ENCODE data around the gene PRSS21.
A peak's percentile ranks its signal among the peaks of the same experiment; 100 is the strongest.

PRSS21 gene

DNA sequence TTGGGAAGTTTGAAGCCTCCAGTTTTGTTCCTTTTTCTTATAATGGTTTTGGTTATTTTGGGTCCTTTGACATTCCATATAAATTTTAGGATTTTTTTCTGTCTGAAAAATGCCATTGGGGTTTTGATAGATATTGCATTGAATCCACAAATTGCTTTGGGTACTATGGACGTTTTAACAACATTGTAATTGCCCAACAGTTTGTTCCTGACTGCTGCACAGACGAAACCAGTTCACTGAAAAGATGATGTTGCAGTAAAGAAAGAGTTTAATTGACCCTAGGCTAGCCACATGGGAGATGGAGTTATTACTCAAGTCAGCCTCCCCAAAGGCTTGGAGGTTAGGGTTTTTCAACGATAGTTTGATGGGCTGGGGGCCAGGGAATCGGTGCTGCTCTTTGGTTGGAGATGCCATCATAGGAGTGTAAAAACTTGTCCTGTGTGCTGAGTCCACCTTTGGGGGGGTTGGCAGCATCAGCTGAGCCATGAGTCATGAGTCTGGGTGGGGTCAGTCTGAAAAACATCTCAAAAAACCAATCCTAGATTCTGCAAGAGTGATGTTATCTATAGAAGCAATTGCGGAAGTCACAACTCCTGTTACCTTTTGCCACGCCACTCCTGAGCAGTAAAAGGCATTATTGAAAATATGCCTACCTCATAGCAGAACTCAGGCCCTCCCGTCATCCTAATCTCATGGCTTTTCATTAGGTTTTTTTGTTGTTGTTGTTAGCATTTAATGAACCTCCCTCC is 21.5 kb upstream of the PRSS21 start:
- TF ChIP-seq, protein P1, sequence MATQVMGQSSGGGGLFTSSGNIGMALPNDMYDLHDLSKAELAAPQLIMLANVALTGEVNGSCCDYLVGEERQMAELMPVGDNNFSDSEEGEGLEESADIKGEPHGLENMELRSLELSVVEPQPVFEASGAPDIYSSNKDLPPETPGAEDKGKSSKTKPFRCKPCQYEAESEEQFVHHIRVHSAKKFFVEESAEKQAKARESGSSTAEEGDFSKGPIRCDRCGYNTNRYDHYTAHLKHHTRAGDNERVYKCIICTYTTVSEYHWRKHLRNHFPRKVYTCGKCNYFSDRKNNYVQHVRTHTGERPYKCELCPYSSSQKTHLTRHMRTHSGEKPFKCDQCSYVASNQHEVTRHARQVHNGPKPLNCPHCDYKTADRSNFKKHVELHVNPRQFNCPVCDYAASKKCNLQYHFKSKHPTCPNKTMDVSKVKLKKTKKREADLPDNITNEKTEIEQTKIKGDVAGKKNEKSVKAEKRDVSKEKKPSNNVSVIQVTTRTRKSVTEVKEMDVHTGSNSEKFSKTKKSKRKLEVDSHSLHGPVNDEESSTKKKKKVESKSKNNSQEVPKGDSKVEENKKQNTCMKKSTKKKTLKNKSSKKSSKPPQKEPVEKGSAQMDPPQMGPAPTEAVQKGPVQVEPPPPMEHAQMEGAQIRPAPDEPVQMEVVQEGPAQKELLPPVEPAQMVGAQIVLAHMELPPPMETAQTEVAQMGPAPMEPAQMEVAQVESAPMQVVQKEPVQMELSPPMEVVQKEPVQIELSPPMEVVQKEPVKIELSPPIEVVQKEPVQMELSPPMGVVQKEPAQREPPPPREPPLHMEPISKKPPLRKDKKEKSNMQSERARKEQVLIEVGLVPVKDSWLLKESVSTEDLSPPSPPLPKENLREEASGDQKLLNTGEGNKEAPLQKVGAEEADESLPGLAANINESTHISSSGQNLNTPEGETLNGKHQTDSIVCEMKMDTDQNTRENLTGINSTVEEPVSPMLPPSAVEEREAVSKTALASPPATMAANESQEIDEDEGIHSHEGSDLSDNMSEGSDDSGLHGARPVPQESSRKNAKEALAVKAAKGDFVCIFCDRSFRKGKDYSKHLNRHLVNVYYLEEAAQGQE (IDR thresholded peaks at IDR 0.05; ENCODE audit: insufficient replicate concordance, low read depth) = no peak
- TF ChIP-seq POLR2AphosphoS5 (IDR thresholded peaks at IDR 0.05; ENCODE audit: low read depth) (no peak), GABPA (IDR thresholded peaks at IDR 0.05; ENCODE audit: low read depth) (no peak), SPI1 (IDR thresholded peaks at IDR 0.05; ENCODE audit: borderline replicate concordance, low read depth) (no peak; the same call in 1 of the 2 replicates)
- TF ChIP-seq, protein P2, sequence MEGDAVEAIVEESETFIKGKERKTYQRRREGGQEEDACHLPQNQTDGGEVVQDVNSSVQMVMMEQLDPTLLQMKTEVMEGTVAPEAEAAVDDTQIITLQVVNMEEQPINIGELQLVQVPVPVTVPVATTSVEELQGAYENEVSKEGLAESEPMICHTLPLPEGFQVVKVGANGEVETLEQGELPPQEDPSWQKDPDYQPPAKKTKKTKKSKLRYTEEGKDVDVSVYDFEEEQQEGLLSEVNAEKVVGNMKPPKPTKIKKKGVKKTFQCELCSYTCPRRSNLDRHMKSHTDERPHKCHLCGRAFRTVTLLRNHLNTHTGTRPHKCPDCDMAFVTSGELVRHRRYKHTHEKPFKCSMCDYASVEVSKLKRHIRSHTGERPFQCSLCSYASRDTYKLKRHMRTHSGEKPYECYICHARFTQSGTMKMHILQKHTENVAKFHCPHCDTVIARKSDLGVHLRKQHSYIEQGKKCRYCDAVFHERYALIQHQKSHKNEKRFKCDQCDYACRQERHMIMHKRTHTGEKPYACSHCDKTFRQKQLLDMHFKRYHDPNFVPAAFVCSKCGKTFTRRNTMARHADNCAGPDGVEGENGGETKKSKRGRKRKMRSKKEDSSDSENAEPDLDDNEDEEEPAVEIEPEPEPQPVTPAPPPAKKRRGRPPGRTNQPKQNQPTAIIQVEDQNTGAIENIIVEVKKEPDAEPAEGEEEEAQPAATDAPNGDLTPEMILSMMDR (IDR thresholded peaks at IDR 0.05; ENCODE audit: insufficient read depth, low read length) = no peak
- Histone ChIP-seq H3K27me3 (ENCODE audit: insufficient read depth, poor library complexity, severe bottlenecking) (peaks cover 1% of the 10 kb centered on the region), H3K4me3 (replicated peaks; ENCODE audit: insufficient read depth, low read length) (no peak overlapping the region), H3K27ac (replicated peaks) (peak overlapping the region; percentile 19)
- DNase-seq (ENCODE audit: low read depth in 1 of 2, low spot score in 1 of 2) = no peak

DNA sequence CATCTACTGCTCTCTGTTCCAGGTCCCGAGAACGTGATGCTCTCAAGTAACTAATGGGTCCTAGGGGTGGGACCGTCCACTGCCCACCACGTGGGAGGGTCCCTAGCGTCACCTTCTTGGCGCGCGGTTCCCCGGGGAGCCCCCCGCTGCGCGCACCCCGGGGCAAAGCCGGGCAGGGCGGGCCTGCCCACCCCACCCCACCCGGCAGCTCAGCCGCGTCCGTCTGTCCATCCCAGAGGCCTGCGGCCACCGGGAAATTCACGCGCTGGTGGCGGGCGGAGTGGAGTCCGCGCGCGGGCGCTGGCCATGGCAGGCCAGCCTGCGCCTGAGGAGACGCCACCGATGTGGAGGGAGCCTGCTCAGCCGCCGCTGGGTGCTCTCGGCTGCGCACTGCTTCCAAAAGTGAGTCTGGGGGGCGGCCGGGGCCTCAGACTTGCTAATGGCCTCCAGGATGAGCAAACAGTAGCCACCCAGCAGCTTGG is 18.3 kb upstream of the PRSS21 start:
- no peak overlapping the region for H3K27ac ChIP-seq (replicated peaks)
- DNase-seq (ENCODE audit: low read depth in 1 of 2, low spot score in 1 of 2) = no peak
- no peaks in the 10 kb centered on the region for H3K27me3 ChIP-seq (ENCODE audit: insufficient read depth, poor library complexity, severe bottlenecking)
- no peak overlapping the region for H3K4me3 ChIP-seq (replicated peaks; ENCODE audit: insufficient read depth, low read length)
- TF ChIP-seq POLR2AphosphoS5 (IDR thresholded peaks at IDR 0.05; ENCODE audit: low read depth) = no peak
- TF ChIP-seq GABPA (IDR thresholded peaks at IDR 0.05; ENCODE audit: low read depth) = no peak
- TF ChIP-seq, protein P1 (IDR thresholded peaks at IDR 0.05; ENCODE audit: insufficient replicate concordance, low read depth) = no peak
- no peak for TF ChIP-seq SPI1 (IDR thresholded peaks at IDR 0.05; ENCODE audit: borderline replicate concordance, low read depth)
- TF ChIP-seq, protein P2 (IDR thresholded peaks at IDR 0.05; ENCODE audit: insufficient read depth, low read length) = no peak

DNA sequence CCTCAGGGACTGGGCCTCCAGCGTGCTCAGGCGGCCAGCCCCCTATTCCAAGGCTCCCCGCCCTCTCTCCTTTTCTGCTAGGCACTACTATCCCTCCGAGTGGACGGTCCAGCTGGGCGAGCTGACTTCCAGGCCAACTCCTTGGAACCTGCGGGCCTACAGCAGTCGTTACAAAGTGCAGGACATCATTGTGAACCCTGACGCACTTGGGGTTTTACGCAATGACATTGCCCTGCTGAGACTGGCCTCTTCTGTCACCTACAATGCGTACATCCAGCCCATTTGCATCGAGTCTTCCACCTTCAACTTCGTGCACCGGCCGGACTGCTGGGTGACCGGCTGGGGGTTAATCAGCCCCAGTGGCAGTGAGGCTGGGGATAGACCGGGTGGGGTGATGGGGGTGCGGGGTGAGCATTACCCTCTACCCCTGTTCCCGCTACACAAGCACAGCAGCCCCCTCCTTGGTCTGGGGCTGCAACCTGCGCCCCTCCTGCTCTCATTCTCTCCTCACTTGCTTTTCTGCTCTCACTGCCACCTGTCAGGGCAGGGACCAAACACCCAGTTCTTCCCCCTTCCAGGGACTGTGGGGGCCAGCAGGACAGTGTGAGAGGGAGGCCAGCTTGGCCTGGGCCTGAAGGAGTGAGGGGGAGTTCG is 17.7 kb upstream of the PRSS21 start:
- no peak for TF ChIP-seq GABPA (IDR thresholded peaks at IDR 0.05; ENCODE audit: low read depth)
- TF ChIP-seq POLR2AphosphoS5 (IDR thresholded peaks at IDR 0.05; ENCODE audit: low read depth) = no peak
- TF ChIP-seq, protein P2 (IDR thresholded peaks at IDR 0.05; ENCODE audit: insufficient read depth, low read length) = no peak
- TF ChIP-seq, protein P1 (IDR thresholded peaks at IDR 0.05; ENCODE audit: insufficient replicate concordance, low read depth) = no peak
- no peak for TF ChIP-seq SPI1 (IDR thresholded peaks at IDR 0.05; ENCODE audit: borderline replicate concordance, low read depth)

More for the DNA sequence above, 17.7 kb upstream of the PRSS21 start:
- no peak overlapping the region for H3K4me3 ChIP-seq (replicated peaks; ENCODE audit: insufficient read depth, low read length)
- no peak for DNase-seq (ENCODE audit: low read depth in 1 of 2, low spot score in 1 of 2)
- H3K27me3 ChIP-seq (ENCODE audit: insufficient read depth, poor library complexity, severe bottlenecking) = no peaks in the 10 kb centered on the region
- no peak overlapping the region for H3K27ac ChIP-seq (replicated peaks)
